IPS-11a (cell line): ENCODE data around the gene ACVRL1.

ENCODE experiments used
- H3K4me3 ChIP-seq: one replicate; pipeline ENCODE4 v1.5.1; 2013; ENCODE audit warnings: low read depth, low read length, control low read depth

The ACVRL1 gene

GRCh38 chr12:51959921-51960320 is 52.6 kb downstream of the ACVRL1 start:
- H3K4me3 ChIP-seq = no peak overlapping the region

- H3K4me3 ChIP-seq = no peak overlapping the region
These were observed 53.2 kb downstream of the ACVRL1 start for GRCh38 chr12:51960488-51960887.

GRCh38 chr12:51960890-51961289 is 53.6 kb downstream of the ACVRL1 start:
- H3K4me3 ChIP-seq = no peak overlapping the region

GRCh38 chr12:51961834-51962233 is 54.5 kb downstream of the ACVRL1 start:
- H3K4me3 ChIP-seq = no peak overlapping the region

DNA sequence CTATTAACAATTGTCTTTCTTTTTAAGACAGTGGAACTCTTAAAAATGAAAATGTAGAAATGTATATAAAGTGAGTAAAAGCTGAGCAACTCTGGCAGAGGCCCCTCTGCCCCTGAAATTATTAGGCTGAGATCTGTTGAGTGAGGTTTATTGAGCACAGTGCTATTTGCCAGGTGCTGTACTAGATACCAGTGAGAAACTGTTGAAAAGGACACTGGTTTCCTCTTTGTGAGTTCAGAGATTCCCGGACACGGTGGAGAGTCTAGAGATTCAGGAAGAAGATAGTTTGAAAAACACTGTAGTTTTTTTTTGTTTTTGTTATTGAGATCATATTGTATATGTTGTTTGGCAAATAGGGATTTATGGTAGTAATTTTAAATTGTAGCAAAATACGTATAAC is 55.4 kb downstream of the ACVRL1 start:
- H3K4me3 ChIP-seq = no peak overlapping the region

DNA sequence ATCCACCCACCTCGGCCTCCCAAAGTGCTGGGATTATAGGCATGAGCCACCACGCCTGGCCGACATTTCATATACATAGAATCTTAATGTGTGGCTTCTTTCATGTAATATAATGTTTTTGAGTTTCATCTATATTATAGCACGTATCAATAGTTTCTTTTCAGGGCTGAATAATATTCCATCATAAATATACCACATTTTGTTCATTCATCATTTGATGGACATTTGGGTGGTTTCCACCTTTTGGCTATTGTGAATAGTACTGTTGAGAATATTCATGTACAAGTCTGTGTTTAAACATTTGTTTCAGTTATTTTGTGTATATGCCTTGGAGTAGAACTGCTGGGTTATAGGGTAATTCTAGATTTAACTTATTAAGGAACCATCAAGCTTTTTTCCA is 56.2 kb downstream of the ACVRL1 start:
- no peak overlapping the region for H3K4me3 ChIP-seq

DNA sequence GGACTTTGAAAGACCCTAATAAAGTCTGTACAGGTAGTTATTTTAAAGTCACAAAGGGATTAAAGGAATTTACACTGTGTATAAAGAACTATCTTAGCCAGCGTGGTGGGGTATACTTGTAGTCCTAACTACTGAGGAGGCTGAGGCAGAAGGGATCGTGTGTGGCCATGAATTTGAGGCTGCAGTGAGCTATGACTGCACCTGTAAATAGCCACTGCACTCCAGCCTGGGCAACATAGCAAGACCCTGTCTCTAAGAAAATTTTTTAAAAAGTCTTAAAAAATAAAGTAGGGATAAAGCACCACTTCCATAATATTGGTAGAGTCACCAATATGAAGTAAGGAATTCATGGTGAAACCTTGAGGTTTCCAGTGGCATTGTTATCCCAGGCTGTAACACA is 62.3 kb downstream of the ACVRL1 start:
- no peak overlapping the region for H3K4me3 ChIP-seq

- H3K4me3 ChIP-seq = no peak overlapping the region
These were observed 63.8 kb downstream of the ACVRL1 start for GRCh38 chr12:51970904-51971646.

DNA sequence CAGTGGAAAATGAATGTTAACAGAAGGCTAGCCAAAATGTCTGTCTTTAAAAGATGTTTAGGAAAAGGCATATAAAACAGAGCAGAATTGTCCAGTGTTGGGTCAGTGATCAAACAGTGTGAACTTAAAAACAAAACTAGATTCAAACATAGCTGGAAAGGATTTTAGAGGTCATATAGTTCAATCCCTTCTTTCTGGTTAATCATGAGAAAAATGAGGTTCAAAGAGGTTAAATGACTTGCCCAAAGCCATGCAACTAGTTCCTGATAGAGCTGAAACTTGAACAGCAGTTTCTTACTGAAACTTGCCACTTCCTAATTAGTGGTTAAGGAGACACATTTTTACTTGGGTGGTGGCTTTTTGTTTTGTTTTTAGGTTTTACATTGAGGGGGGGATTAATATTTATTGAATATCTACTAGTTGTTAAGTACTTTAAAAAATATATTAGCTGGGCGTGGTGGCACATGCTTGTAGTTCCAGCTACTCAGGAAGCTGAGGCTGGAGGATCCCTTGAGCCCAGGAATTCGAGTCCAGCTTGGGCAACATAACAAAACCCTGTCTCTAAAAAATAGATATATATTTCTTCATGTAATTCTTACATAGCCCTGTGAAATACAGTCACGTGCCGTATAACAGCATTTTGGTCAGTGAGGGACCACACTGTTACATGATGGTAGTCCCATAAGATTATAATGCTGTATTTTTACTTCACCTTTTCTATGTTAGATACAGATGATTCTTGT is 64.5 kb downstream of the ACVRL1 start:
- no peak overlapping the region for H3K4me3 ChIP-seq

GRCh38 chr12:51972422-51972812 is 65.1 kb downstream of the ACVRL1 start:
- H3K4me3 ChIP-seq = no peak overlapping the region

DNA sequence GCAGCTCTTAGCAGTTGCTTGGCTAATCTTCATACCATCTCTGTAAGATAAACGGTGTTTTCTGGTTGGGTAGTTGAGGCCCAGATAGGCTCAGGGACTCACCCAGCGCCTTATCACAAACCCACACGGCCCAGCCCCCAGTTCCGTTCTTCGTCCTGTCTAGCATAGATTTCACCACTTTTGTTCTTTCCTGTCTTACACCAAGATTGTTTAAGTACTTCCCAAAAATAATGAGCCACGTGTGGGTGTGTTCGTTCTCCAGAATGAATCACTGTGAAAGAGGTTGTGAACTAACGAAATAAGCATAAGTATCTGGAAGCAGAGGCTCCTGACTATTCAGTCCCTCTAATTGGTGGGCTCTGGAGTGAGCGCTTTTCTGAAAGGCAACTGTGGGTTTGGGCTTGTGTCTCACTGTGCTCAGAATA is 65.6 kb downstream of the ACVRL1 start:
- H3K4me3 ChIP-seq = no peak overlapping the region
